ENCODE results near the gene GANC.

DNA sequence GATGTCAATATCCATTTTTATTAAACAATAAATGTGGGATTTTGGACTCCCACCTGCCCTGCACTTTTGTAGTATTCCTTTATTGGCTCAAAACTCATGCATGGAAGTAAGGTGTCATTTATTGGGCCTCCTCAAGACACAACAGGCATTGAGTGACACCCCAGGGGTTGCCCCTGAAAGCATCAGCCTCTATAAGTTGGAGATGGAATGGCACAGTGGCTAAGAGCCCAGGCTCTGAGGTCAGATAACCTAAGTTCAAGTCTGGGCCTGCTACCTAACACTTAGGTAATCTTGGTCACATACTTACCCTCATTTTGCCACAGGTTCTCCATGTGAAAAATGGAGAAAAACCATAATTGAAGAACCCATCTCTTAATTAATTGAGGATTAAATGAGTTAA, 90.9 kb downstream of the GANC start:
- TF ChIP-seq, protein P1, sequence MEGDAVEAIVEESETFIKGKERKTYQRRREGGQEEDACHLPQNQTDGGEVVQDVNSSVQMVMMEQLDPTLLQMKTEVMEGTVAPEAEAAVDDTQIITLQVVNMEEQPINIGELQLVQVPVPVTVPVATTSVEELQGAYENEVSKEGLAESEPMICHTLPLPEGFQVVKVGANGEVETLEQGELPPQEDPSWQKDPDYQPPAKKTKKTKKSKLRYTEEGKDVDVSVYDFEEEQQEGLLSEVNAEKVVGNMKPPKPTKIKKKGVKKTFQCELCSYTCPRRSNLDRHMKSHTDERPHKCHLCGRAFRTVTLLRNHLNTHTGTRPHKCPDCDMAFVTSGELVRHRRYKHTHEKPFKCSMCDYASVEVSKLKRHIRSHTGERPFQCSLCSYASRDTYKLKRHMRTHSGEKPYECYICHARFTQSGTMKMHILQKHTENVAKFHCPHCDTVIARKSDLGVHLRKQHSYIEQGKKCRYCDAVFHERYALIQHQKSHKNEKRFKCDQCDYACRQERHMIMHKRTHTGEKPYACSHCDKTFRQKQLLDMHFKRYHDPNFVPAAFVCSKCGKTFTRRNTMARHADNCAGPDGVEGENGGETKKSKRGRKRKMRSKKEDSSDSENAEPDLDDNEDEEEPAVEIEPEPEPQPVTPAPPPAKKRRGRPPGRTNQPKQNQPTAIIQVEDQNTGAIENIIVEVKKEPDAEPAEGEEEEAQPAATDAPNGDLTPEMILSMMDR (IDR thresholded peaks at IDR 0.05; ENCODE audit: low read depth, low read length), result no peak
- no peak for TF ChIP-seq EZH2phosphoT487 (IDR thresholded peaks at IDR 0.05; ENCODE audit: low read depth)

All from OCI-LY3 (cell line).